SU-DHL-6 (cell line): Measurements from ENCODE around the gene MYL10.

Experiments
- H2AFZ ChIP-seq: fragments of 200-600 bp; sonication (generic); 2 replicates; pipeline ENCODE4 v1.6.1; 2014; ENCODE audit warnings: low read depth, mild to moderate bottlenecking, moderate library complexity, mixed read lengths, antibody characterized with exemption, low read length; ENCODE audit not compliant: severe bottlenecking
- H3F3A ChIP-seq: fragments of 200-600 bp; shearing (Covaris generic); 2 replicates; pipeline ENCODE4 v1.6.0; 2016; ENCODE audit warnings: antibody characterized with exemption, mild to moderate bottlenecking; ENCODE audit not compliant: insufficient read depth
- H3K27ac ChIP-seq: fragments of 200-600 bp; sonication (generic); 2 replicates; pipeline ENCODE4 v1.5.1; 2016; ENCODE audit warnings: low read depth, mild to moderate bottlenecking, low read length, moderate library complexity, mixed read lengths
- H3K27me3 ChIP-seq: fragments of 200-600 bp; sonication (generic), shearing (Covaris generic); 2 replicates; pipeline ENCODE4 v1.6.0; 2014; ENCODE audit warnings: mild to moderate bottlenecking, low read length
- H3K36me3 ChIP-seq: fragments of 200-600 bp; sonication (generic); 2 replicates; pipeline ENCODE4 v1.6.1; 2014; ENCODE audit warnings: mild to moderate bottlenecking, low read length, mixed read lengths
- H3K4me2 ChIP-seq: fragments of 300-600, 200-600 bp; shearing (Covaris generic), sonication (generic); 2 replicates; pipeline ENCODE4 v1.6.0; 2014; ENCODE audit warnings: low read length, low read depth, mild to moderate bottlenecking; ENCODE audit not compliant: poor library complexity, severe bottlenecking
- H3K4me3 ChIP-seq: fragments of 200-600 bp; sonication (generic); 2 replicates; pipeline ENCODE4 v1.5.1; 2014; ENCODE audit warnings: antibody characterized with exemption, low read length, mild to moderate bottlenecking, mixed read lengths; ENCODE audit not compliant: insufficient read depth, poor library complexity, severe bottlenecking
- H3K79me2 ChIP-seq: fragments of 200-600 bp; sonication (generic); 2 replicates; pipeline ENCODE4 v1.6.1; 2014; ENCODE audit warnings: mild to moderate bottlenecking, low read length, moderate library complexity; ENCODE audit not compliant: insufficient read depth
- H3K9ac ChIP-seq: fragments of 200-600 bp; sonication (generic); 2 replicates; pipeline ENCODE4 v1.7.0; 2014; ENCODE audit warnings: mild to moderate bottlenecking, low read length
- H3K9me2 ChIP-seq: fragments of 200-600 bp; sonication (generic); replicated peaks from 2 replicates; pipeline ENCODE4 v1.6.1; 2014; ENCODE audit warnings: low read length; ENCODE audit not compliant: insufficient read depth
- H3K9me3 ChIP-seq: fragments of 200-600 bp; sonication (generic); 2 replicates; pipeline ENCODE4 v1.6.1; 2014; ENCODE audit warnings: low read length, mixed read lengths; ENCODE audit not compliant: insufficient read depth
- H4K20me1 ChIP-seq: fragments of 200-600 bp; sonication (generic); 2 replicates; pipeline ENCODE4 v1.6.1; 2014; ENCODE audit warnings: low read depth, mild to moderate bottlenecking, antibody characterized with exemption, low read length, moderate library complexity, mixed read lengths
- EZH2phosphoT487 ChIP-seq: fragments of 200-600 bp; sonication (generic), shearing (Covaris generic); conservative IDR thresholded peaks from 2 replicates; pipeline ENCODE4 v1.6.1; 2018; ENCODE audit warnings: mild to moderate bottlenecking, antibody characterized with exemption, low read length, moderate library complexity, mixed read lengths
- TF ChIP-seq, protein P1 (sequence below): fragments of 200-600 bp; sonication (generic); IDR thresholded peaks from one replicate; pipeline ENCODE4 v1.5.1; 2017; ENCODE audit warnings: antibody characterized with exemption, mild to moderate bottlenecking, low read length, moderate library complexity; ENCODE audit not compliant: insufficient read depth, poor library complexity, severe bottlenecking

The MYL10 gene

GRCh38 chr7:101631224-101631714 lies 2.2 kb upstream of the MYL10 start:
- Histone ChIP-seq H3K79me2 (no peaks in the 10 kb centered on the region), H3K9me3 (no peaks in the 10 kb centered on the region), H3K9ac (no peak overlapping the region), H3K27me3 (no peaks in the 10 kb centered on the region), H3K36me3 (no peaks in the 10 kb centered on the region), H3F3A (no peaks in the 10 kb centered on the region), H3K9me2 (no peaks in the 10 kb centered on the region), H2AFZ (no peak overlapping the region), H3K4me2 (no peak overlapping the region), H4K20me1 (no peaks in the 10 kb centered on the region), H3K4me3 (no peak overlapping the region), H3K27ac (no peak overlapping the region)
- TF ChIP-seq EZH2phosphoT487 = no peak
- TF ChIP-seq, protein P1, sequence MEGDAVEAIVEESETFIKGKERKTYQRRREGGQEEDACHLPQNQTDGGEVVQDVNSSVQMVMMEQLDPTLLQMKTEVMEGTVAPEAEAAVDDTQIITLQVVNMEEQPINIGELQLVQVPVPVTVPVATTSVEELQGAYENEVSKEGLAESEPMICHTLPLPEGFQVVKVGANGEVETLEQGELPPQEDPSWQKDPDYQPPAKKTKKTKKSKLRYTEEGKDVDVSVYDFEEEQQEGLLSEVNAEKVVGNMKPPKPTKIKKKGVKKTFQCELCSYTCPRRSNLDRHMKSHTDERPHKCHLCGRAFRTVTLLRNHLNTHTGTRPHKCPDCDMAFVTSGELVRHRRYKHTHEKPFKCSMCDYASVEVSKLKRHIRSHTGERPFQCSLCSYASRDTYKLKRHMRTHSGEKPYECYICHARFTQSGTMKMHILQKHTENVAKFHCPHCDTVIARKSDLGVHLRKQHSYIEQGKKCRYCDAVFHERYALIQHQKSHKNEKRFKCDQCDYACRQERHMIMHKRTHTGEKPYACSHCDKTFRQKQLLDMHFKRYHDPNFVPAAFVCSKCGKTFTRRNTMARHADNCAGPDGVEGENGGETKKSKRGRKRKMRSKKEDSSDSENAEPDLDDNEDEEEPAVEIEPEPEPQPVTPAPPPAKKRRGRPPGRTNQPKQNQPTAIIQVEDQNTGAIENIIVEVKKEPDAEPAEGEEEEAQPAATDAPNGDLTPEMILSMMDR = no peak

- H4K20me1 ChIP-seq = no peaks in the 10 kb centered on the region
- H3K27ac ChIP-seq = no peak overlapping the region
- H3K9me3 ChIP-seq = no peaks in the 10 kb centered on the region
- no peaks in the 10 kb centered on the region for H3F3A ChIP-seq
- H2AFZ ChIP-seq = no peak overlapping the region
- no peak overlapping the region for H3K9ac ChIP-seq
- H3K27me3 ChIP-seq = no peaks in the 10 kb centered on the region
- H3K4me3 ChIP-seq = no peak overlapping the region
- no peaks in the 10 kb centered on the region for H3K36me3 ChIP-seq
- TF ChIP-seq, protein P1 = no peak
- TF ChIP-seq EZH2phosphoT487 = no peak
- no peaks in the 10 kb centered on the region for H3K9me2 ChIP-seq
- no peaks in the 10 kb centered on the region for H3K79me2 ChIP-seq
- H3K4me2 ChIP-seq = no peak overlapping the region
Measured at GRCh38 chr7:101630591-101630990, 1.5 kb upstream of the MYL10 start.

DNA sequence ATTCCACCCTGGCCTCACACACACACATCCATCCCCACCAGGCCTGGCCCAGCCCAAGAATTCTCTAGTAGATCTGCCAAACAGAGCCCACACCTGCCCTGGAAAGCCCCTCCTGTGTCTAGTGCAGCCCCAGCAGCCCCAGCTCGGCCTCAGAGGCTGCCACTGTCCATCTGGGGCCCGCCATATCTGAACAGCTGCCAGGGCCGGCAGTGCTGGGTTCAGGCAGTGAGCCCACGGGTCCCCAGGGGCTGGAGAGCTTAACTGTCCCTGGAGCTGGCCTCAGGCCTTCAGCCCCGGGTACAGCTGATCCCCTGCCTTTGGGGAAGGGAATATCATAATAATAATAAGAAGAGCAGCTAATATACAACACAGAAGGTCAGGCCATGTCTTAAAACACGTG lies 574 bp downstream of the MYL10 start:
- Histone ChIP-seq H4K20me1 (no peaks in the 10 kb centered on the region), H3K36me3 (no peaks in the 10 kb centered on the region), H3K9me2 (no peaks in the 10 kb centered on the region), H3F3A (no peaks in the 10 kb centered on the region), H3K9me3 (no peaks in the 10 kb centered on the region), H3K4me2 (no peak overlapping the region), H3K4me3 (no peak overlapping the region), H3K27ac (no peak overlapping the region), H3K9ac (no peak overlapping the region), H3K27me3 (no peaks in the 10 kb centered on the region), H3K79me2 (no peaks in the 10 kb centered on the region), H2AFZ (no peak overlapping the region)
- TF ChIP-seq, protein P1 = no peak
- TF ChIP-seq EZH2phosphoT487 = no peak

GRCh38 chr7:101626758-101627157 lies 2.3 kb downstream of the MYL10 start:
- Histone ChIP-seq H3K27me3 (no peaks in the 10 kb centered on the region), H3K79me2 (no peaks in the 10 kb centered on the region), H3K36me3 (no peaks in the 10 kb centered on the region), H3K9me3 (no peaks in the 10 kb centered on the region), H3K9me2 (no peaks in the 10 kb centered on the region), H3K4me2 (no peak overlapping the region), H3F3A (no peaks in the 10 kb centered on the region), H2AFZ (no peak overlapping the region), H3K4me3 (no peak overlapping the region), H4K20me1 (no peaks in the 10 kb centered on the region), H3K27ac (no peak overlapping the region), H3K9ac (no peak overlapping the region)
- TF ChIP-seq, protein P1 = no peak
- TF ChIP-seq EZH2phosphoT487 = no peak
